Mesendoderm (in vitro differentiated cells): Measurements from ENCODE around the gene HADHB.

Experiments
- DNase-seq: peaks from one replicate; pipeline ENCODE4 v3.0.0; 2013
- H2AK5ac ChIP-seq: 2 replicates; pipeline ENCODE4 v1.6.1; 2013; ENCODE audit warnings: low read length, inconsistent platforms
- H2BK120ac ChIP-seq: 2 replicates; pipeline ENCODE4 v1.6.1; 2013; ENCODE audit warnings: low read depth, mild to moderate bottlenecking, low read length, moderate library complexity, mixed read lengths
- H2BK15ac ChIP-seq: replicated peaks from 2 replicates; pipeline ENCODE4 v1.6.1; 2013; ENCODE audit warnings: low read depth, mild to moderate bottlenecking, moderate library complexity
- H2BK5ac ChIP-seq: 2 replicates; pipeline ENCODE4 v1.6.1; 2013; ENCODE audit warnings: low read length, inconsistent platforms
- H3K18ac ChIP-seq: 2 replicates; pipeline ENCODE4 v1.6.1; 2013; ENCODE audit warnings: mild to moderate bottlenecking, low read length, mixed read lengths
- H3K23ac ChIP-seq: one replicate; pipeline ENCODE4 v1.6.1; 2013; ENCODE audit warnings: low read length
- H3K27ac ChIP-seq: 2 replicates; pipeline ENCODE4 v1.5.1; 2013; ENCODE audit warnings: low read depth, mild to moderate bottlenecking, inconsistent platforms, low read length, moderate library complexity
- H3K27me3 ChIP-seq: 2 replicates; pipeline ENCODE4 v1.6.1; 2013; ENCODE audit warnings: low read length, control low read depth, mild to moderate bottlenecking, inconsistent platforms; ENCODE audit not compliant: insufficient read depth, poor library complexity
- H3K36me3 ChIP-seq: 2 replicates; pipeline ENCODE4 v1.6.1; 2013; ENCODE audit warnings: low read length, inconsistent platforms; ENCODE audit not compliant: control insufficient read depth, insufficient read depth
- H3K4ac ChIP-seq: one replicate; pipeline ENCODE4 v1.6.1; 2013; ENCODE audit warnings: low read depth, mild to moderate bottlenecking, low read length, moderate library complexity
- H3K4me1 ChIP-seq: 2 replicates; pipeline ENCODE4 v1.6.1; 2013; ENCODE audit warnings: low read depth, low read length, inconsistent platforms; ENCODE audit not compliant: control insufficient read depth
- H3K4me2 ChIP-seq: 2 replicates; pipeline ENCODE4 v1.6.1; 2013; ENCODE audit warnings: low read length
- H3K4me3 ChIP-seq: 2 replicates; pipeline ENCODE4 v1.5.1; 2013; ENCODE audit warnings: mild to moderate bottlenecking, low read length
- H3K56ac ChIP-seq: one replicate; pipeline ENCODE4 v1.6.1; 2013; ENCODE audit warnings: low read length
- H3K79me1 ChIP-seq: 2 replicates; pipeline ENCODE4 v1.6.1; 2013; ENCODE audit warnings: low read length, inconsistent platforms
- H3K79me2 ChIP-seq: 2 replicates; pipeline ENCODE4 v1.6.1; 2013; ENCODE audit warnings: mild to moderate bottlenecking, low read length; ENCODE audit not compliant: control insufficient read depth, insufficient read depth
- H3K9ac ChIP-seq: 2 replicates; pipeline ENCODE4 v1.6.1; 2013; ENCODE audit warnings: low read length, inconsistent platforms
- H4K5ac ChIP-seq: one replicate; pipeline ENCODE4 v1.6.1; 2013; ENCODE audit warnings: low read length
- H4K8ac ChIP-seq: one replicate; pipeline ENCODE4 v1.6.1; 2013; ENCODE audit warnings: low read depth, mild to moderate bottlenecking, control low read depth, low read length, moderate library complexity
- WGBS: extraction: QIAGEN DNeasy Blood & Tissue Kit; methylation state at CpG from one replicate; pipeline ENCODE4 v1.1.7; 2013; ENCODE audit warnings: low lambda C conversion rate, missing lambda C conversion rate; ENCODE audit not compliant: insufficient coverage; ENCODE audit errors: extremely low coverage; 5-methylcytosine and 5-hydroxymethylcytosine counted together

The HADHB gene

GRCh38 chr2:26238311-26238958 lies 6.3 kb upstream of the HADHB start:
- Histone ChIP-seq H2BK5ac (no peak overlapping the region), H3K4me3 (no peak overlapping the region)
- no CpG with 5 or more reads among the region's 4 CpGs for WGBS

GRCh38 chr2:26241928-26242436 lies 2.8 kb upstream of the HADHB start:
- Histone ChIP-seq H3K27ac (no peak overlapping the region), H3K27me3 (no peaks in the 10 kb centered on the region), H3K23ac (no peak overlapping the region), H3K4me2 (no peak overlapping the region), H4K8ac (no peak overlapping the region), H2BK5ac (no peak overlapping the region), H4K5ac (no peak overlapping the region), H2AK5ac (no peak overlapping the region), H3K4me1 (no peaks in the 10 kb centered on the region), H3K79me1 (peaks cover 17% of the 10 kb centered on the region), H2BK15ac (no peak overlapping the region), H2BK120ac (no peak overlapping the region), H3K4me3 (no peak overlapping the region), H3K79me2 (peaks cover 46% of the 10 kb centered on the region), H3K18ac (no peak overlapping the region), H3K4ac (no peak overlapping the region), H3K36me3 (no peaks in the 10 kb centered on the region), H3K9ac (no peak overlapping the region), H3K56ac (no peak overlapping the region)
- DNase-seq, result no peak
- no CpG with 5 or more reads among the region's 6 CpGs for WGBS

More at GRCh38 chr2:26238311-26238958, 6.3 kb upstream of the HADHB start:
- no peak for DNase-seq
- no peaks in the 10 kb centered on the region for H3K4me1 ChIP-seq
- no peak overlapping the region for H2BK120ac ChIP-seq
- H3K23ac ChIP-seq, result no peak overlapping the region
- H3K27ac ChIP-seq, result no peak overlapping the region
- H3K79me2 ChIP-seq, result peaks cover 26% of the 10 kb centered on the region
- no peak overlapping the region for H3K18ac ChIP-seq
- peaks cover 11% of the 10 kb centered on the region for H3K79me1 ChIP-seq
- H3K27me3 ChIP-seq, result no peaks in the 10 kb centered on the region
- H3K4ac ChIP-seq, result no peak overlapping the region
- no peak overlapping the region for H3K9ac ChIP-seq
- no peak overlapping the region for H3K4me2 ChIP-seq
- H2BK15ac ChIP-seq, result no peak overlapping the region
- no peak overlapping the region for H4K5ac ChIP-seq
- H2AK5ac ChIP-seq, result no peak overlapping the region
- H4K8ac ChIP-seq, result no peak overlapping the region
- no peak overlapping the region for H3K56ac ChIP-seq
- no peaks in the 10 kb centered on the region for H3K36me3 ChIP-seq

- H3K4me2 ChIP-seq, result peak overlapping the region; percentile 56
- H3K79me2 ChIP-seq, result peaks cover 46% of the 10 kb centered on the region
- H3K27ac ChIP-seq, result peak overlapping the region; percentile 89
- no peak overlapping the region for H2BK15ac ChIP-seq
- no CpG with 5 or more reads among the region's 22 CpGs for WGBS
- no peak overlapping the region for H4K5ac ChIP-seq
- no peak overlapping the region for H3K4ac ChIP-seq
- H2BK120ac ChIP-seq, result no peak overlapping the region
- H3K18ac ChIP-seq, result peak overlapping the region; percentile 41
- peak overlapping the region; percentile 54 for H3K23ac ChIP-seq
- peaks cover 18% of the 10 kb centered on the region for H3K79me1 ChIP-seq
- no peak overlapping the region for H2BK5ac ChIP-seq
- H3K56ac ChIP-seq, result peak overlapping the region; percentile 86
- H3K36me3 ChIP-seq, result no peaks in the 10 kb centered on the region
- H3K4me1 ChIP-seq, result no peaks in the 10 kb centered on the region
- H2AK5ac ChIP-seq, result no peak overlapping the region
- H3K27me3 ChIP-seq, result no peaks in the 10 kb centered on the region
- peak overlapping the region; percentile 89 for H3K4me3 ChIP-seq
- no peak overlapping the region for H4K8ac ChIP-seq
- H3K9ac ChIP-seq, result peak overlapping the region; percentile 86
- peak; percentile 46 for DNase-seq
Measured at GRCh38 chr2:26243470-26244308, 1.1 kb upstream of the HADHB start.

GRCh38 chr2:26245231-26245732 lies 543 bp downstream of the HADHB start:
- H4K8ac ChIP-seq, result no peak overlapping the region
- H2BK5ac ChIP-seq, result peak overlapping the region; percentile 54
- no peak overlapping the region for H2BK15ac ChIP-seq
- H4K5ac ChIP-seq, result no peak overlapping the region
- no peak overlapping the region for H3K23ac ChIP-seq
- H3K79me1 ChIP-seq, result peaks cover 7% of the 10 kb centered on the region
- H3K4me3 ChIP-seq, result peak overlapping the region; percentile 68
- H3K4me1 ChIP-seq, result no peaks in the 10 kb centered on the region
- peaks cover 38% of the 10 kb centered on the region for H3K79me2 ChIP-seq
- no peak overlapping the region for H2AK5ac ChIP-seq
- no peak overlapping the region for H2BK120ac ChIP-seq
- H3K18ac ChIP-seq, result peak overlapping the region; percentile 77
- no peaks in the 10 kb centered on the region for H3K36me3 ChIP-seq
- no CpG with 5 or more reads among the region's 21 CpGs for WGBS
- H3K56ac ChIP-seq, result peak overlapping the region; percentile 91
- H3K4ac ChIP-seq, result no peak overlapping the region
- DNase-seq, result peak; percentile 81
- H3K27ac ChIP-seq, result peak overlapping the region; percentile 89
- peak overlapping the region; percentile 88 for H3K4me2 ChIP-seq
- H3K27me3 ChIP-seq, result no peaks in the 10 kb centered on the region
- peak overlapping the region; percentile 86 for H3K9ac ChIP-seq

- H2BK120ac ChIP-seq, result no peak overlapping the region
- peak overlapping the region; percentile 91 for H3K56ac ChIP-seq
- H2AK5ac ChIP-seq, result no peak overlapping the region
- H3K79me1 ChIP-seq, result peaks cover 6% of the 10 kb centered on the region
- H3K79me2 ChIP-seq, result peaks cover 34% of the 10 kb centered on the region
- peak; percentile 27 for DNase-seq
- H3K4me3 ChIP-seq, result peak overlapping the region; percentile 68
- WGBS, result no CpG with 5 or more reads among the region's 3 CpGs
- no peaks in the 10 kb centered on the region for H3K4me1 ChIP-seq
- H3K18ac ChIP-seq, result no peak overlapping the region
- no peak overlapping the region for H4K8ac ChIP-seq
- no peak overlapping the region for H4K5ac ChIP-seq
- H3K4ac ChIP-seq, result no peak overlapping the region
- H3K4me2 ChIP-seq, result peak overlapping the region; percentile 88
- H2BK15ac ChIP-seq, result no peak overlapping the region
- H3K36me3 ChIP-seq, result no peaks in the 10 kb centered on the region
- no peak overlapping the region for H3K23ac ChIP-seq
- no peak overlapping the region for H3K27ac ChIP-seq
- H3K9ac ChIP-seq, result peak overlapping the region; percentile 86
- no peak overlapping the region for H2BK5ac ChIP-seq
- H3K27me3 ChIP-seq, result no peaks in the 10 kb centered on the region
Measured at GRCh38 chr2:26245810-26246209, 1.1 kb downstream of the HADHB start.
